T47D (cell line): ENCODE data around the gene CHPF2.

Experiments
- DNase-seq, 2 experiments: peaks; one replicate each; pipeline versions ENCODE4 v3.0.0 to v3.0.0-alpha.2; 2011 to 2012; ENCODE audit warnings: low read depth in 1 of 2, low spot score in 1 of 2
- JUND ChIP-seq: IDR thresholded peaks from 2 replicates; pipeline ENCODE4 v1.6.1; 2012; ENCODE audit warnings: low read depth
- in situ Hi-C: cut with HindIII; loops from 2 replicates; pipeline ENCODE4 v1.10.0; 2016; ENCODE audit warnings: low sequenced_read_pairs, low pct_unique_long_range_greater_than_20kb

CHPF2 gene

DNA sequence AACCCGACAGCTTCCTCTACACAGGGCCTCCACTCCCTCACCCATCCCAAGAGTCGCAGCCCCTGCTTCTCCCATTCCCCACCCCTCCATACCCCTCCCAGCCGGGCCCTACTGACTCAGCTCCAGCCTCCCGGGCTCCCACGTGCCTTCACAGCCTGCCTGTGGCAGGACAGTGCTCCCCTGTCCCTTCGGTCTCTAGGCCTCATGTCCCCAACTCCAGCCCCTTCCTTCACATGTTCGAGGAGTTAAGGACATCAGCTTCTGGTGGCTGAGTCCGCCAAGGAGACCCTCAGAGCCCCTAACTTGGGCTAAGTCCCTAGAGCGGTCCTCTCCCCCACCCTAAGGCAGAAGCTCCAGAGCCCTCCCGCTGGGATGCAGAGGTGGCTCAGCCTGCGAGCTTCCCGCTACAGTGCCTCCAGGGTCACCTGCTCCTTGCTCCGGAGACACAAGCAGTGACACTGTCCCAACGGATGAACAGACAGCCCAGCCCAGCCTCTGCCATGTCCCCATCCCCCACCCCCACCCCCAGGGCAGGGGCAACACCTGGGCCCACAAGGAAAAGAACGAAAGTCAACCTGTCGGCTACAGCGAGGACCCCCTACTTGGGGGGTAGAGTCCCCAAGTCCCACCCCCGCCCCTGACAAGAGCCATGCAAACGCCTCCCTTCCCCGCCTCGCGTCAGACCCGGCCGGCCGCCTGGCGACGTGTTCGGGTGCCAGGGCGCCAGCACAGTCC lies 15.5 kb downstream of the CHPF2 start:
- TF ChIP-seq JUND = no peak
- in situ Hi-C loops = no loop called here
- DNase-seq = no peak

DNA sequence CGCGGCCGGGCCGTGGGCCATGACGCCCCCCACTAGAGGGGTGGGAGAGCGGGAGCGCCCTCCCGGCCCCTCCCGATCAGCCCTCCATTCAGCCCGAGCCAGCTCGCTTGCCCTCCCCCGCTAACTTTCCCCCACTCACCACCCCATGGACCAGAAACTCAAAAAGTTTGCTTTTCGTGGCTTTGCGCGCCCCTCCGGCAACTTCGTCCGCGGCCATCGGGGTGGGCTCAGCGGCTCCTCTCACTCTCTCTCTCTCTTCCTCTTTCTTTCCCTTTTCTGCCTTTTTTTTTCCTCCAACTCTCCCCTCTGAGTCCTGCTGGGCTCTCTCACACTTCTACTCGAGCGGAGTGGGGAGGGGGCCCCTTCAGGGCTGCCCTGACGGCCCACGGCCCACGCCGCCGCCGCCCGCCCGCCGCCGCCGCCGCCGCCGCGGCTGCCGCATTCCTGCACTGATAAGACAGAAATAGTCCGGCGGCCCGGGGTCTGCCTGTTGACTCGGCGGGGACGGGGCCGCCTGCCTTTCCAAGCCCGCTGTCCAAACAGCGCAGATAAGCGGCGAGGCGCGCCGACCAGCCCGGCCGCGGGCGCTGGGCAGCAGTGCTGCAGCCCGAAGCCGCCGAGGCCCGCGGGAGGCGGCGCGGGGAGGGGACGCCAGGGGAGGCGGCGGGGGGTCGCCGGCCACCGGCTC lies 16.2 kb downstream of the CHPF2 start, which contains the start of gene SMARCD3:
SMARCD3 (minus strand) TSS at position 349 of the 688 bp plus-strand sequence; CDS start at position 217, 132 bp downstream.
- in situ Hi-C loops = no loop called here
- no peak for TF ChIP-seq JUND
- peak in 1 of 2 experiments; percentile 72 for DNase-seq

DNA sequence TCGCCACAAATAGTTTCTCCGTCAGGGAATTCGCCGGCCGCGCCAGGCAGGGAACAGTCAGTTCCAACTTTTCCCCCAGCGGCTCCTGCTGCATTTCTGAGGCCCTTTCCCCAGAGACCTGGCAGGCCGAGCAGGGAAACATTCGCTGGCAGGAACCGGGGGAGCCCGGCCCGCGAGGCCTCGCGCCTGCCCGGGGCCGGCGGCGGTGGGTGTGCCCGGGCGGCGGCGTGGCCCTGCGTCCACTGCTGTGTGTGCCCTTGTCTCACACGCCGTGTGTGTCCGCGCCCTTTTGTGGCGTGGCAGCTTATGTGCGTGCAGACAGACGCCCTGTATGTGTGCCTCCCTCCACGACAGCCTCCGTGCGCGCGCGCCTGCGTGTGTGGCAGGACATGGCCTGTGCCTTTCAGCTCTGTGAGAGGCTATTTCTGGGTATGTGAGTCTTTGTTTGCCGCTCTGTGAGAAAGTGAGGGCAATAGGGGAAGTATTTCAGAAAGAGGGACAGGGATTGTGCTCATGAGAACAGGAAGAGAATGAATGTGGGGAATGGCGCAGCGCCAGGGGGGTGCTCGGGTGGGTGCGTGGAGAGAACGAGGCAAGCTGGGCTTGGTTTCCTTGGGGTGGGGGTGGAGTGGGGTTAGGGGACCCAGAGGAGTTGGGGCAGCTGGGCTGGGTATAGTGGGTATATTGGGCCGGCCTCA lies 16.9 kb downstream of the CHPF2 start:
- in situ Hi-C loops = no loop called here
- no peak for TF ChIP-seq JUND
- peak; percentile 45 to 67 for DNase-seq

DNA sequence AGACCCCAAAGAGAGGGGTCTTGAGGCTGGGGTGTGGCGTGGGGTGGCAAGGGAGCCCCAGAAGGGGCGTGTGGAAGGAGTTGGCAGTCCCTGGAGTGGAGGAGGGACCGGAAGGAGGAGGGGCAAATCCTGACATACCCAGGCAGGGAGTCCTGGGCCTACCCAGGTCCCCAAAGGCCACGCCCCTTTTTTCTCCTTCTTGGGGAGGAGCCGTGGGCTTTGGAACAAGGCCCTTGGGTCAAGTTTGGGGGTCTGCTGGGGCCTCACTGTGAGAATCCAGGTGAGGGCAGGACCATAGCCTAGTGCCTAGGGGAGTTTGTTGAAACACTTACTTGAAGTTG lies 17.4 kb downstream of the CHPF2 start:
- no peak for TF ChIP-seq JUND
- peak; percentile 63 to 67 for DNase-seq
- in situ Hi-C loops = no loop called here

DNA sequence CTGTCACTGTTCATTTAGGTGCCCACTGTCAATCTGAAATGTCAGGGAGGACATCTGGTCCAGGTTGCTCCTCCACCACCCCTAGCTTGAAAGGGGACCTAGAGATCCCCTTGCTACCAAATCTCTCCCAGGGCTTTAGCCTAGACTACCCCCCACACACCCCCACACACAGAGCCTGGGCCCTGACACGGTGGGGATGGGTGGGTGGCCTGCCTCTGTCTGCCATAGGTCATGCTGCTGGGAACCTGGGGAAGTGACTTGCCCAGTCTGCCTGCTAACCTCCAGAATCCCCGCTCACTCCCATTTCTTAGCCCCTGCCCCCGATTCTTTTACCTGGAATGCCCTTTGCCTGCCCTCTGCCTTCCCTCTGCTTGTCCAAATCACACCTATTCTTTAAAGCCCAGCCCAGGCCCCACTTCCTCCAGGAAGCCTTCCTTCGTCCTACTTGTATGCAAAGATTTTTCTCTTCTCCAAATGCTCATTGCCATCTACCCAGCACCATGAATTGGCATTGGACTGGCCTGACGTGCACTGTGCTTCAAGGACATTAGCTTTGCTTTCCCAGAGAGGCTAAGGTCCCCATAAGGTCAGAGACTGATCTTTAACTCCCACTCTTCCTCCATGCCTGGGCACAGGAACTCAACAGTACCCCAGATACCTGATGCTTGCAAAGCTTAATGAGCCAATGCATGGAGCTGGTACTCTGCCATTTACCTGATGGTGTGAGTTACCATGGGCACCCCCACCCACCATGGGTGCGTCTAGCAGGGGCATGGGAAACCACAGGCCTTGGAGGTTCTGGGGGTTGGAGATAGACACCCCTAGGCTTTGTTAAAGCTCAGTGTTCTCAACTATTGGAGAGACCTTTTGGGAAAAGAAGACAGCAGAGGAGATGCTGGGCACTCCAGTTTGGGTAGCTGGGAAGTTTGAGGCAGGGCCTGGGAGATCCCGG lies 18.2 kb downstream of the CHPF2 start:
- TF ChIP-seq JUND = no peak
- in situ Hi-C loops = no loop called here
- no peak for DNase-seq

DNA sequence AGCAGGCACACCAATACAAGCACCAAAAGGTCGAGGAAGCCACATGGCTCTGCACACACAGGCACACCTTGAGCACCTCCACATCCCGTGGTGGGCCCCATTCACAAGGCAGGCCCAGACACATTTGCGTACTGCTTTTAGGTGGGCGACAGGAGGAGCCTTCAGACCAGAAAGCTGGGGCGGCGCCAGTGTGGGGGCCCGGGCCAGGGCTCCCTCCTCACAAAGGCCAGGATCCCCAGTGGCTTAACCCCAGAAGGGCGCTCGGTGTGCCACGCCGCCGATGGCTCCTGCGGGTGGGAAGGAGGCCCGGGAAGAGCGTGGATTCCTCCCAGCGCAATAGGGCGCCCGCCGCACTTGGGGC lies 19.0 kb downstream of the CHPF2 start:
- no peak for TF ChIP-seq JUND
- in situ Hi-C loops = no loop called here
- DNase-seq = no peak

DNA sequence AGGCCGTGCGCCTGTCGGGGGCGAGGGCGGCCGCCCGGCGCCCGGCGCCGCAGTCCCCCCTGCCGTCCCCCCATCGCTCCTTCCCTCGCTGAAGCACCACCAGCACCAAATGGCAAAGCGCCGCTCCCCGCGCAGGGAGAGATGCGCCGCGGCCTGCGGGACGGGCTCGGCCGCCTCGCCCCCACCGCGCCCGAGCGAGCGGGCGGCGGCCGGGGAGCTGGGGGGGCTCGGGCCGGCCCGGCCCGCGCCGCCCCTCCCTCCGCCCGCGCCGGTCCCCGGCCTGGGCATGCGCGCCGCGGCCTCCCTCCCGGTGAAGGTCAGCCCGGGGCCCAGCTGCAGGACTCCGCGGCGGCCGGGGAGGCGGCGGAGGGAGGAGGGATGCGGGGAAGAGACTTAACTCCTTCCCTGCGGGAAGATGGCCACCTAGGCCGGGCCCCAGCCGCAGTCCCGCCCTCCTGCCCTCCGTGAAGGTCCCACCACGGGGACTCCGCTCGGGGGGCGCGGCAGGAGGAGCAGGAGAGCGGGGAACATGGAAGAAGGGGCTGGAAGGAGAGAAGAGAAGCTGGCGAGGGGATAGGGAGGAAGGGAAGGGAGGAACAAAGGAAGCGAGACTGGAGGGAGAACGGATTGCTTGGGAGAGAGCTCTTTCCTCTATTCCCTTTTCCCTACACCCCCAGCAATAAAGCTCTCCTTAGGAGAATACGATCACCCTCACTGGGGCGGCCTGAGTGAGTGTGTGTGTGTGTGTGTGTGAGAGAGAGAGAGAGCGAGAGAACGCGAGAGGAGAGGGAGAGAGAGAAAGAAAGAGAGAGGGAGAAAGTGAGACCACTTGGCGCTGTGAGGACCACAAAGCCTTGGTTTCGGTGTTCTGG lies 19.6 kb downstream of the CHPF2 start:
- in situ Hi-C loops = no loop called here
- DNase-seq = peak; percentile 47 to 72

DNA sequence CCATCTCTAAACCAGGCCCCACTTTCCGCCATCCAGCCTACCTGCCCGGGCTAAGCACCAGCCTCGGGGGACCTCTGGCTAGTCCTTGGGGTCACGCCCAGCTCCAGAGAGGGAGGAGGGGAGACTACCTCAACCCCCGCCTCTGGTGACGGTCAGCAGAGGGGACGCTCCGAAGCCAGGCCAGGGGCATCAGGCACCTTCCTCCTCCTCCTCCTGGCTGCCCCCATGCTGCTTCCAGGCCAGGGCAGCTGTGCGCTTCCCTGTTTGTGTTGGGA lies 20.2 kb downstream of the CHPF2 start:
- DNase-seq = no peak
- in situ Hi-C loops = no loop called here

More for the DNA sequence above, 19.6 kb downstream of the CHPF2 start:
- no peak for TF ChIP-seq JUND

DNA sequence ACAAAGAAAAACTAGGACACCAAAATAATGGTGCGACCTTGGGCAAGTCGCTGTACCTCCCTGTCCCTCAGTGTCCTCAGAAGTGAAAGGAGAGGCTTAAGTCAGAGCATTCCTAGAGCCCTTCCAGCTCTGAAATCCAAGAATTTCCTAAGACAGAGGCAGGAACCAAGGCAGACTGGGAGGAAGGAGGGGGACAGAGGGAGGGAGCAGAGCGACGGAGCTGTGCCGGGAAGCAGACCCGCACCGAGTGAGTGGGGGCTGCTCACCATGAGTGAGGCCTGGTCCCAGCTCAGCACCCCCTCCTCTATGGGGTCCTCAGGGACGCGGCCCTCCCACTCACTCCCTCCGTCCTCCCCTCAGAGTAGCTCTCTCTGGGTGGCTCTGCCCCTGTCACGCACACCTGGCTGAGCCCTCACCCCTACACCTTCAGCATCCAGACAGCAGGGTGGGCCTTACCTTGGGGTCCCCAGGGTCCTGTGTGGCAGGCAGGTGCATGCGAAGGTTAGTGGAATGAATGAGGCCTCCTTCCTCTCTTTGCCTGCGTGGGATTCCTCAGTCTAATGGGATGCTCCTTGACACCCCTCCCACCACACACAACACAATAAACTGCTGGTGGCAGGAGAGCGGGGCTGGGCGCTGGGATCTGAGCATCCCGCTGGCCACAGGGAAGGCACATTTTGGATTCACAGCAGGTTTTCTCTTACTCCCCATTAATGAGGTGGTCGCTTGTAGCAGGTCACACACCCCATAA lies 20.9 kb downstream of the CHPF2 start:
- in situ Hi-C loops = no loop called here
- no peak for TF ChIP-seq JUND
- no peak for DNase-seq

More for the DNA sequence above, 20.2 kb downstream of the CHPF2 start:
- TF ChIP-seq JUND = no peak

DNA sequence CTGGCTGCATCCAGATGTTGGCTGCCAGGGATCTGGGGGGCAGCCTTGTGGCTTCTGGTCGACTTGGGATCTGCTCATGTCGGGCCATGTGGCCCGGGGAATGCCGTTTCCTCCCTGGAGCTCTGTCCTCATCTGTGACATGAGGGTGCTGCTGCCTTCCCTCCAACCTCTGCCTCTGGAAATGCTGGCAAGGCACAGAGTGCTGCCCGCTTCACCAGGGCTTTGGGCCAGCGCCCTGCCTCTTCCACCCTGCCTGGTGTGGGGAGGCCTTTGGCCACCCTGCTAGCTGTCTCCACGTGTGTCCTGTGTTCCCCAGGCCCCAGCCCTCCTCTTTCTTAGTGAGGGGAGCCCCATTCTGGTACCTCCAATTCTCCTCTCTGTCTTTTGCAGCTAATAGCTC lies 22.0 kb downstream of the CHPF2 start:
- no peak for TF ChIP-seq JUND
- in situ Hi-C loops = no loop called here
- DNase-seq = no peak

DNA sequence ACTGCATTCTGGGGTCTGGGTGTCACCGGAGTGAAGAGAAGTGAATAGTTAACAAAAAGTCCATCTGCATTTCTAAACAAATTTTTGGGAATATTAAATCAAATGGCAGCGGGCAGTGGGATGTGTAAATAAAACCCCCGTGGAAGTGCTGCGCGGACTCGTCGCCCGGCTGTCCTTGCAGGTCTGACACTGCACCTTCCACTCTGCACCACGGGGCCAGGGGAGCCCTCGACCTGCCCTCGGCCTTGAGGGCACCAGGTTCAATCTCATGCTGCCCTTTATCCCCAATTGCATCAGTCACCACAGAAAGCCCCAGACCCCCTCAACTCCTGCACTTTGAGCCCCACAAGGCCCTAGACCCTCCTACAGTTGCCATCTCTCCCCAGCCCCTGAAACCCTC lies 22.6 kb downstream of the CHPF2 start:
- TF ChIP-seq JUND = no peak
- in situ Hi-C loops = no loop called here
- DNase-seq = no peak
